DMS79 (cell line): ENCODE measurements around the gene ACOT7.
A peak's percentile ranks its signal among the peaks of the same experiment; 100 is the strongest.

Source experiments
- DNase-seq: peaks from one replicate; lab custom pipeline; 2025; lab: John Stamatoyannopoulos, UW

ACOT7 gene

DNA sequence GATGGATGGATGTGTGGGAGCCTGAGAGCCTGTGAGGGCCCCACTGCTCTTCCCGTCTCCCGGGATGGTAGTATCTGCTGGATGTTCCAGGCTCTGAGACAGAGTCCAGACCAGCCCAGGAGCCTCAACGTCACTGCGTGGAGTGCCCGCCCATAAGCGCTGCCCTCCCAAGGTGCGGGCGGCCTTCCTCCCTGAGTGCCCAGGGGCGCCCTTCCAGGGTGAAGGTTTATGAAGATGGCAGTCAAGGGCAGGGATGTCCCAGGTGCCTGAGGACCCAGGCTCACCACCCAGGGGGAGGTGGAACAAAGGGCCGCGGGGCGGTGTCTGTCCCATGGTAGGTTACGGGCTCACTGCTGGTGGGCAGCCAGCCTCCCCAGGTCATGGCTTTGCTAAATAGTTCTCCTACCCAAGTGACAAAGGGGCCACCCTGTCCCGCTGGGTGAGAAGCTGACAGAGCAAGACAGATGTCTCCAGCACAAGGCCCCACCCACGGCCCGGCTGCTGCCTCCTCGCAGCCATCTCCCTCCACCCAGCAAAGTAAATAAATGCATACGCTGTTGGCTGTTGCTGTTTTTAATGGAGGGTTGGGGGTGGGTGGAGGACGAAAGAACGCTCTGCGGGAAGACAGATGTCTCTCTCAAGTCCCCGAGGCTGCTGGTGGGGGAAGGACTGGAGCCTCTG, 123.7 kb downstream of the ACOT7 start:
- no peak for DNase-seq

DNA sequence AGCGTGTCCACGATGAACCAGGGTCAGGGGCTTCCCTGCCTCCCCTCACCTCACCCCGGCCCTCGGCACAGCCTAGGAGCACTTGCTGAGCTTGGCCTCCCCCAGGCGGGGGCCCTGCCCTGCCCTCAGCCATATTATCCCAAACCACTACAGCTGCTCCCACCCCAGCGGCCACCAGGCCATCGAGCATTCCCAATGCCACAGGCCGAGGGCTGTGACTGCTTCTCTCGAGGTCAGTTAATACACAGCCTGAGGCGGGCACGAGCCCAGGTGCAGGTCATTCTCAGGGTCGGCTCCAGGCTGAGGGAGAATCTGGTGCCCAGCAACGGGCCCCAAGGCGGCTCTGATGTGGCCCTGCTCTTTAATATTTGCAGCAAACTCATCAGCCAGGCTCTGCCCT, 124.3 kb downstream of the ACOT7 start:
- DNase-seq: no peak

DNA sequence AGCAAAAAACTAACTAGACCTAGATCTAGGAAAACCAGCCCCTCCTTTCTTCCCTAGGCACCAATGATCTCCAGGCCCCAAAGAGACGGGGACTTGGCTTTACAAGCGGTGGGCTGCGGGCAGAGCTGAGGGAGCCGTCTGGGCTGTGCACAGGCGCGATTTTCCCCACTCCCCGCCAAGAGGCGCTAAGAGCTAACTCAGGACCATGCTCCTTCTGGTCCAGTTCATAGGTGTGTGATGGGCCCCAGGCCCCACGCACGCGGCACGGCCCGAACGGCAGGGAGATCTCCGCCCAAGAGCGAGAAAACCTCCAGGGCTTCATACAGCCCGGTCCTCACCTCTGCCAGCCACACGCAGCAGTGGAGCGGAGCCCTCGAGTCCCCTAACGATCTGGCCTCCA, 125.2 kb downstream of the ACOT7 start:
- no peak for DNase-seq

DNA sequence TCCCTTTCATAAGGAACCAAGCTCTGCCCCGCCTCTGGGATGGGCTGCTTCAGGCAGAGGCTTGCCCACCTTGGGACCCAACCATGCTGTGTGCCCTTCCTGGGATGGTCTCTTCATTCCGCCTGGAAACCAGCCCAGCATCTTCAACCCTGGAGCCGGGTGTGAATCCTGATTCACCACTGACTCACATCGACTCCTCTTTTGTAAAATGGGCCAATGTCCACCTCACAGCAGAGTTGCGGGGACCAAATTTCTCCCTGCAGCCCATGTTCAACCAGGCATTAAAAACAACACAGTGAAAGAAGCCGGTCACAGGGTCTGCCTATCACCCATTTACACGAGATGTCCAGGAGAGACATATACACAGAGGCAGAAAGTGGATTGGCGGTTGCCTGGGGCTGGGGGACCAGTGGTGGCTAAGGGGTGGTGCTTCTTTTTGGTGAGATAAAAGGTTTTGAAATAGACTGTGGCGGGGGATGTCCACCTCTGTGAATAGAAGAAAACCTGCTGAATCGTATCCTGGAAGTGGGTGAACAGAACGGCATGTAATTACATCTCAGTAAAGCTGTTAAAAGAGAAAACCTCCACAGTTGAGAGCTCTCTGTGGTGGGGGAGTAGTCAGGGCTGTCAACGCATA, 125.8 kb downstream of the ACOT7 start:
- no peak for DNase-seq

DNA sequence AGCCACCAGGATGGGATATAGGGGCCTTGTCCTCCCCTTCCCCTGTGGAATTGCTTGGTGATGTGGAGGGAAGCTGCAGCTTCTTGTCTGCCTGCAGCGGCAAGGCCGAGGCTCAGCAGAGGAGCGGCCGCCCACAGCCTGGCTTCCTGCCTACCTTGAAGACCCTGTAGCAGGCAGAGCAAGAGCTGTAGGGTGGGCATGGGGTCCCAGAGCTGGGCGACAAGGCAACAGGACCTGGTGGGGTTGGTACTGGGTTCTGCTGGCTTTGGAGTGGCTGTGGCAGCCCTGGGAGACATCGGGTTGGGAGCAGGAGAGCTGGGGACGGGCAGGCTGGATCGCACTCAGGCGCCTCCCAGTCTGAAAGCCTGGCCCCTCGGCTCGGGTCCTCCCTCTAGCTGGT, 126.9 kb downstream of the ACOT7 start:
- DNase-seq: no peak

DNA sequence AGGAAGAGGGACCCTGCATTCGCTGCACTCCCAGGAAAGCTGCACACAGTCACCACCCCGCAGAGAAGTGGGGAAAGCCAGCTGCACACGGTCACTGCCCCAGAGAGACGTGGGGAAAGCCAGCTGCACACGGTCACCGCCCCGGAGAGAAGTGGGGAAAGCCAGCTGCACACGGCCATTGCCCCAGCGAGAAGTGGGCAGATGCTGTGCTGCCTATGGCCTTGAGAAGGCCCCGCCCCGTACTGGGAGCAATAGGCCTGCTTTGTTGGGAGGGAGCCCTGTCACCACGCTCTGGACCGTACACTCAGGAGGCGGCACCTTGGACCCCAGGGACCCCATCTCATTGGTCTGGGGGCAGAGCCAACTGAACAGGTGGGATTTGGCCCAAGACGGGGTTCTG, 128.4 kb downstream of the ACOT7 start:
- DNase-seq: no peak

DNA sequence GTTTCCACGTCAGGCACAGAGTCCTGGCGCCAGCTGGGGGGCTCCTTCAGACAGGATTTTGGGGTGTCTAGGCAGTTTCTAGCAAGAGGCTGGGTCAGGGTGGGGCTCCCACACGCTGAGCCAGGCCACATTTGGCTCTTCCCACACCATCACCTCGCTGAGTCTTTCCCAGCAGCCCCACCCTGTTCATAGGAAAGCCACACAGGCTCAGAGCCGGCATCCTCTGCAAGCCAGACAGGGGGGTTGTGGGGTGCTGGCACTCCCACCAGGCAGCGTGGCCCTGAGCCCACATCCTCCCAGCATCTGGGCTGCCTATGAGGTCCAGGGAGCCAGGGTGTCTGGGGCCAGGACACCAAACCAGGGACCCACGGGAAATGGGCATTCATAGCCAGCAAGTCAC, 129.9 kb downstream of the ACOT7 start:
- no peak for DNase-seq

DNA sequence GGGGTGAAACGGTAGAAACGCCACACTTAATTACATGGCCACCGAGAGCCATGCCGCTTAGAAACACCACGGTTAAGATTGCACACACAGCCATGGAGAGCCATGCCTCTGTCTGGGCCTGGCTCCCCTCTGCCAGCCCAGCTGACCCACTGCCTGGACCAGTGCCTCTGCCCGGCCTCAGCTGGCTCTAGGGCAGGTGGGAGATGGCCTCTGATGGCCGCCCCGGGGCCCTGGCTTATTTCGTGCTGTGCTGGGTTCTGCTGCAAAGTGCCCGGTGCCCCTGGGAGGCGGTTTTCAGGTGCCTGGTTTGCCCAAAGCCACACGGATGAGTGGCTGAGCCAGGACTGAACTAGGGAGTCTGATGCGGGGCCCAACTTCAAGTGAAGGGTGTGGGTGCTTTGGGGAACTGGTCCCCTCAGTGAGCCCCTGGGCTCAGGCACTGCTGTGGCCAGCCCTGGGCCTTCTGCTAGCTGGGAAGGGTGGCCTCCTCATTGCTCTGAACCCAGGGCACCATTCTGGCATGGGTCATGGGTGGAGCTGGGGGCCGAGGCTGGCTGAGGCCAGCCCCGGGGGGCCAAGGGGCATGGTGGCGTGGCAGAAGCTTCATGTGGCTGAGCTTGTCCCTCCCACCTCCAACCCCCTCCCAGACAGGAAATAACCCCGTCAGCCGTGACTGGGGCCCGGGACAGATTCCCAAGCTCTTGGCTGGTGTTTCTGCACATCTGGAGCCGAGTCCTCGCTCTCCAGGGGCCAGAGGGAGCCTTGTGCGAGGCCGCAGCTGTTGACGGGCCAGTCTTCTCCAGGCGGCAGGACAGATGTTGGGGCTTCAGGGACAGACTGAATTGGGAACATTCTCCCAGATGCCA, 130.8 kb downstream of the ACOT7 start:
- no peak for DNase-seq

DNA sequence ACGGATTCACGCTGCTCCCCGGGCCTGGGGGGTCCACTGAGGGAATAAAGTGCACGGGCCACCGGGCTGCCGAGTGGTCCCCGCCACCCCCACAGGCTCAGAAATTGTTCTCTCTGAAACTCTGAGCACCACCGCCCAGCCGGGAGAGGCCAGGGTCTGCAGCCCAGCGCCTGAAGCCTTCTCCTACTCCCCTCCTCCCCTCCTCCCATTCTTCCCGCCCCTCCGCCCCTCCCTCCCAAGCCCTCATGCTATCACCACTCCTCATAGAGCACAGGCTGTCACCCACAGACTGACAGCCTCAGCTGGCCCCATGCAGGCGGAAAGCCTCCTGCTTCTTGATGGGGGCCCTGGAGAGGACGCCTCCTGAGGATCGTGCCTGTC, 132.0 kb downstream of the ACOT7 start:
- peak; percentile 8 for DNase-seq

DNA sequence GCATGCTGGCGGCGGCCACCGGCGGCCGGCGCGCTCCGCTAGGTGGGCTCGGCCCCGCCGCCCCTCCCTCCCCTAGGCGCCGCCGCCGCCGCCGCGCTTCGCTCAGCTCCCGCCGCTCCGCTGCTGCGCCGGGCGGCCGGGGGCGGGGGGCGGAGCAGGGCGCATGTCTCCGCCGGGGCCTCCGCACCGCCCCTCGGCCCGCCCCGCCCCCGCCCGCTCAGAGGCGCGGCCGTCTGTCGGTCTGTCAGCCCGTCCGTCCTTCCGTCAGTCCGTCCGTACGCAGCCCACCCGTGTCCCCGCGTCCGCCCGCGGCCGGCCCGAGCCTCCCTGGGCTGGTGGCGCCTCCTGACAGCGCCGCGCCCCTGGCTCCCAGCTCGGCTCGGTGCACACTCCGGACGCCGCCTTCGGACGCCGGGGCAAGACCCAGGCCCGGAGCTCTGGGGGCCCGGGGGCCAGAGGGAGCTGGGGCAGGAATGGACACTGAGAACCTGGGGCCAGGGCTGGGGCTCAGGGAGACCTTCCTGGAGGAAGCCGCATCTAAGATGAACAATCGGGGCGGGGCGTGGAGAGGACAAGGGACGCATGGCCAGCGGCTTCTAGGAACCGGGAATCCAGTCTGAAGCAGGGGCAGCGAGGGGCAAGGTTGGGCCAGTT, 132.5 kb downstream of the ACOT7 start, which contains the start of gene GPR153:
TSS of gene GPR153 (minus strand) at position 138 of the 654 bp plus-strand sequence. CDS start 6,193 bp downstream, outside the sequence.
- DNase-seq: no peak

DNA sequence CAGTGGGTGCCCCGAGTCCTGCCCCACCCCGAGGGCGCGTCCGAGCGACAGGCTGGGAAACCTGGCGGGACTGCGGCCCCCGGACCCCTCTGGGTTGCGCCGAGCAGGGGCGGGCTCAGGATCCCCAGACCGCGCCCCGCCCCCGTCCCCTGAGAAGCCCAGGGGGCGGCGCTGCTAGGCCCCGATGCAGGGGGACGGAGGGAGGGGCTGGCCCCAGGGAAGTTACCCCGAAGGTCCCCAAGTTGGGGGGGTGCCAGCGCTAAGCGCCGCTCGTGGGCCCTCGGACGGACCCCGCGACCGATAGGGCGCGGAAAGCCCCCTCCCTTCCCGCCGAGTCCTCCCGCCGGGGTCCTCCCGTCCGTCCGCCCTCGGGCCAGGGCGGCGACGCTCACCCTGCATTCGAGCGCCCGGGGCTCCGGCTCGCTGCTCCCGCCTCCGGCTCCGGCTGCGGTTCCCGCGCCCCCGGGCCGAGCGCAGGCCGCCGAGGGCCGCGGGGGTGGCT, 133.1 kb downstream of the ACOT7 start:
- no peak for DNase-seq

DNA sequence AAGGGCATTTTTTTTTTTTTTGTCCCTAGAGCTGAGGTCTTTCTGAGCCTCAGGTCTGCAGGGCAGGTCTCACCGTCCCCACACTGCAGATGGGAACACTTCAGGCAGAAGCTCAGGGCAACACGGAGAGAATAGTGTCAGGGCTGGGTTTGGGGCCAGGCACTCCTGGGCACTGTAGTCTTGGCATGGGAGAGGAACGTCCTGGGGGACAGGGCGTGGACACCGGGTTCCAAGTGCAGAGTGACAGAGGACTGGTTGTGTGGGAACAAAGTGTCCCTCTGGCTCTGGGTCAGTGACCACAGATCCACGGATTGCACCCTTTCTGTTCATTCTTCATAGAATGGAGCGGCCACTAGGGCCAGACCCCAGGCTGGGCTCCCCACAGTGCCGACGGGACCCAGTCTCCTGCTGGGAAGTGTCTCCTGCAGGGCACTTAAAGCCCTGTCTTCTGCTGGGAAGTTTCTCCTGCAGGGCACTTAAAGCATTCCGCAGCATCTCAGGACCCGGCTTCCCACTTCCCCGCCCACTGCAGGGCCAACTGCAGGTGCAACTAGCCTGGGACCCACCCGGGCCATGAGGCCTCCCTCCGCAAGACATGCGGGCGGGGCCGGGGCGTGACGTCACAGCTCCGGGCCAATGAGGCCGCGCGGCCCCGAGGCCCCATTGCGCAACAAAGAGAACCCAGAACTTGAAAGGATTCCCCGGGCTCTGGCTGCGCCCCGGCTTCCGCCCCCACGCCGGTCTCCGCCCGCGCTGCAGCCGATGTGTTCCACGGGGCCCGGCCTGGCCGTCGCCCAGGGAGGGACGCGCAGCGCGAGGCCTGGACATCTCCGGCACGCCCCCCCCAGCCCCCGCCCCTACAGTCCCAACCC, 133.8 kb downstream of the ACOT7 start:
- DNase-seq: peak; percentile 50

DNA sequence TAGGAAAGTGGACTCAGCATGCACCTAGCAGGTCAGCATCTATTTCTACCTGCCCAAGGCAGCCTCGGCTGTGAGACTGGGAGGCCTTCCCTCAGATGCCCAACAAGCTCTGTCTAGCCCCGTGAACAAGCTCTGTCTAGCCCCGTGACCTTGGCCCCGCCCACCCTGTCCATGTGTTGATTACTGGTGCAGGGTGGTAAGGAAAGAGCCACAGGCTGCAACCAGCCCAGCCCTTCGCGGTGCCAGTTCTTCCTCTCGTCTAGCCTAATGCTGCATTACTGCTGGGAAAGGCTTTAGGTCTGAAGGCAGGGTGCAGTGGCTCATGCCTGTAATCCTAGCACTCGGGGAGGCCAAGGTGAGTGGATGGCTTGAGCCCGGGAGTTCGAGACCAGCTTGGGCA, 134.9 kb downstream of the ACOT7 start:
- no peak for DNase-seq

DNA sequence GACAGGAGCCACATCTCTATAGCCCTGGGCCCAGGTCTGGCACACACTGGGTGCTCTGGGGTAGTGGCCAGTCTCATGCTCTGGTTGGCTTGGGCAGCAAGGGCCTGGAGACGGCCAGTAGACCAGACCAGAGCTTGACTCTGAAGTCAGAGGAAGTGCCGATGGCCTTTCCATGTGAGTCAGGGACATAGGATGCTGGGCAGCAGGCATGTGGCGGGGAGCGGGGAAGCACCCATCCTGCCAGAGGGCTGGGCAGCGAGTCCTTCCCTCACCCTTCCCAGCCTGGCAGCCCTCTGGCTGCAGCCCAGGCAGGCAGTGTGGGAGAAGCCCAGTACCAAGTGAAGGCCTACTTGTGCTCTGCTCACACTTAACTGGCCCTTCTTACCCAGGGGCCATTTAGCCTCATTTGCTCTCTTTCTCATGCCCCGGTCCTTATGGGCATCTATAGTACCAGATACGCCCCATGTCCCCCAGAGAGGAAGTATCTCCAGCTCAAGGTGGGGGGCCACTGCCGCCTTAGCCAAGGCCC, 136.0 kb downstream of the ACOT7 start:
- DNase-seq: no peak

DNA sequence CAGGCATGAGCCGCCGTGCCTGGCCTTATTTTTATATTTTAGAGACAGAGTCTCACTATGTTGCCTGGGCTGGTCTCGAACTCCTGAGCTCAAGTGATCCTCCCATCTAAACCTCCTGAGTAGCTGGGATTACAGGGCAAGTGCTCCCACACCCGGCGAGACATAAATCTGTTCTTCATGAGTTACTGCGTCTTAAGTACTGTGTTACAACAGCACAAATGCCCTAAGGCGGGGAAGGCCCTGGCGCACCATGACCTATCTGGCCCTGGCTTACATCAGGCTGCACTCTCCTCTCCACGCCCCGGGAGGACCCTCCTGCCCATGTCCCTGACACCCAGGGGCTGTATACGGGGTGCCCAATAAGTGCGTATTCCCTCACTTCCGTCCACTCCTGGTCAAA, 136.9 kb downstream of the ACOT7 start:
- no peak for DNase-seq

DNA sequence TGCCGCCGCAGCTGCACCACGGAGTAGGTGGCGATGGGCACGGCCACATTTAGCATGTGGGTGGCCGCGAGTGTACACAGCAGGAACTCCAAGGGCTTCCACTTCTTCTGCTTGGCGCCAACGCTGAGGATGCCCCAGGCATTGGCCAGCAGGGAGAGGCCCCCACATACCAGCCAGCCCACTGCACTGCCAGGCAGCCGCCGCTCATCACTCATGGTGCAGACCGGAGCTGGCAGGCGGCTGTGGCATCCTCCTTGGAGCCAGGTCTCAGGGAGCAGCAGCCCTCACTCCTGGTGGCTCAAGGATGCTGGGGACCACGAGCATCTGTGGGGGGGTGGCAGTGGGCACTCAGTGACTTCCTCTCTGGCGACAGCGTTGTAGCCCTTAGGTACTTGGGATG, 138.9 kb downstream of the ACOT7 start:
- DNase-seq: no peak

DNA sequence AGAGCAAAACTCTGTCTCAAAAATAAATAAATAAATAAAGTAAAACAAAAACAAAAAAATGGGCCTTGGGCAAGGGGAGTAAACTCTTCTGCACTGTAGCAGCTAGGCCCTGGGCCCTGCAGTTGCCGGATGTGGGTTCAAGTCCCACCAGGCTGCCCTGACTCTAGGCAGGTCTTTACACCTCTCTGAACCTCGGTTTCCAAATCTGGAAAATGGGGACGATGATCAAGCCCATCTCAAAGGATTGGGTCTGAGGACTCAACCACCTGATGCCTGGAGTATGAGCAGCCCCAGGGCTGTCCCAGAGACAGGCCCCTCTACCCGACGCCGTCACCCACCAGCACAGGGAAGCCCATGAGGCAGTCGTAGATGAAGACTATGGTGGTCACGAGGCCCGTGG, 140.2 kb downstream of the ACOT7 start:
- no peak for DNase-seq

DNA sequence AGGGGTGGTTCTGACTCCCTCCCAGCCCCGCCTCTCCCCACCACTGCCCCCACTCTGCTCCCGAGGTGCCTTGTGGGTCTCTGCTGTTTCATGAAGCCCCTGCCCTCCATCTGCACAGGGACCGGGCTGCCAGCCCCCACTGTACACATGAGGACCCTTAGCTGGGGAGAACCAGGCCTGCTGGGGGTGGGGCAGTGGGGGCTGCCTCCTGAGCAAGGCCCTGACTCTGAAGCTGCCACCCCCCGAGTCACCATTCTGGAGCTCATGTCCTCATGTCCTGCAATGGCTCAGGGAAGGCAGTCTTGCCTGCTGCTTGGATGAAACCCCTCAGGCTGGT, 141.2 kb downstream of the ACOT7 start:
- no peak for DNase-seq

DNA sequence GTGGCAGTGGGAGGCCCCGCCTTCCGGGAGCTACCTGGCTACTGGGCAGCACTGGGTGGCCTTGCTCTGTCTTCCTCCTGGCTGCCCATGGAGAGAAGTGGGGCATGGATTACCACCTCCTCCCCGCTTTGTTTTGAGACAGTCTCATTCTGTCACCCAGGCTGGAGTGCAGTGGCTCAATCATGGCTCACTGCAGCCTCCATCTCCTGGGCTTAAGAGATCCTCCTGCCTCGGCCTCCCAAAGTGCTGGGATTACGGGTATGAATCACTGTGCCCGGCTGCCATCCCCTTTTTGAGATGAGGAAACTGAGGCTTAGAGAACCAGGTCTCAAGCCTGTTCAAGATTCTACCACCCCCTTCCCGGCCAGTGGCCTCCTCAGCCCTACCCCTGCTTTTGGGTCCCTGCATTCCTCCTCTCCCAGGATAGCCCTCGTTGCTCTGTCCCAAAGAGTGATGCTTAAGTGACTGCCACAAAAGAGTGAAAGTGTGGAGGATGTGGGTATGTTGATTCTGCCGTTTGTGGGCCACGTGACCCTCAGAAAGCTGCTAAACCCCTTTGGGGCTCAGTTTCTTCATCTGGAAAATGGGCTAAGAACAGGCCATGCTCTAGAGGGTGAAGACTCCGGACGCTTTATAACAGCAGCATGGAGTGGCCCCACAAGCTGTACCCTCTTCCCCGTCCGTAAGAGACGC, 141.7 kb downstream of the ACOT7 start:
- no peak for DNase-seq

DNA sequence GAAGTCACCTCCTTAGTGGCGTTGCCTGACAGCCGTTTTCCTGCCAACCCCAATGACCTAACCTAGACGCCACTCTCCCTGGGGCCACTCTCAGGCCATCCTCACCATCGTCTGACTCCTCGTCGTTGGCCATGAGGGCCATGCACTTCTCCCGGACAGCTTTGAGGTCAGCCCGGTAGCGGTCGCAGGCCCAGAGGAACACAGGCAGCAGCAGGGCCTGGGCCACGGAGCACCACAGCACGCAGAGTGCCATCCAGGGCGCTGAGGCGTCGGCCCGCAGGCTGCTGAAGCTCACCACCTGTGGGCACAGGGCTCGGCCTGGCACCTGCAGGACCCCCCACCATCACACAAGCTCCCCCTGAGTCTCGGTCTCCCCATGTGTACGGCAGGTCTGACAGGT, 142.3 kb downstream of the ACOT7 start:
- no peak for DNase-seq
